ENCODE results near the gene NIPA2.

DNA sequence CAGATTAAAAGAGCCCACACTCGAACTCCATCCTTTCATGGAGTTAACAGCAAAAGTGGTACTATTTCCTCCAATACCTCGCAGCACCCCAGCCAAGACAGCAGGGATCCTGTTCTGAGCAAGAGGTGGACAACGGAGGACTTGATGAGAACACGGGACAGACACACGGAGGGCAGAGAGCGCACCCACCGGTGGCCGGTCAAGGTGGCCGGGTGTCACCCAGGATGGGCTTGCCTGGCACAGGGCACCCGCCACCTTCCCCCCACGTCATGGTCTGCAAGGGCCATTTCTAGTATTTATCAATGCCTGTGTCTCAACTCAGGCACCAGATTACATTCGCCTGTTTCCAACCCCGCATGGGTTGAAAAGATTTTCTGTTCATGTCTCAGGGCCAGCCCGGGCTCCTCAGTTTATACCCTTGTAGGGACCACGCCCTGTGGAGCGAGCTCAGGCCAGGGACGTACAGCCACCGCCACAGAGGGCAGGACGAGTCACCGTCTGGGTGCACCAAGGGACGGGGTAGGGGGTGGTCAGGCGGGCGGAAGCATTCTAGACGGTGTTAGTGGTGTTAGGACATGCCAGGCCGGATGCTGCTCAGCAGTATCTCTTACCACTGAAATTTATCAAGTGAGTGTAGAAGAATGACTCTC is 77.5 kb downstream of the NIPA2 start:
- no peak for TF ChIP-seq CTCF (conservative IDR thresholded peaks at IDR 0.05 in 1 of 2, IDR thresholded peaks at IDR 0.05 in 1 of 2; ENCODE audit: low read depth in 1 of 2, low read length in 2 of 2)
- no peak for TF ChIP-seq EZH2 (IDR thresholded peaks at IDR 0.05; ENCODE audit: low read length, missing control alignments)
